Measurements from ENCODE around the gene HINT1.
A peak's percentile ranks its signal among the peaks of the same experiment; 100 is the strongest.
"Not testable (repeated sequence)": the region's sequence is repeated elsewhere in the genome, so short reads cannot be mapped to it uniquely, and the experiment has no call there.

Gene HINT1

GRCh38 chr5:131170540-131171275 lies 5.7 kb upstream of the HINT1 start, which contains the start of gene LYRM7:
Gene LYRM7 (plus strand): TSS chr5:131170944. CDS start chr5:131171021, 77 bp downstream.
- DNase-seq (ENCODE audit: low read depth): peak; percentile 87

GRCh38 chr5:131169810-131170539 lies 4.9 kb upstream of the HINT1 start:
- no peak for DNase-seq (ENCODE audit: low read depth)

GRCh38 chr5:131167615-131168014 lies 2.6 kb upstream of the HINT1 start:
- DNase-seq (ENCODE audit: low read depth): no peak

GRCh38 chr5:131164191-131165118 lies 601 bp downstream of the HINT1 start:
- DNase-seq (ENCODE audit: low read depth): no peak

- no peak for DNase-seq (ENCODE audit: low read depth)
These were observed 1.6 kb downstream of the HINT1 start for GRCh38 chr5:131163276-131164119.

DNA sequence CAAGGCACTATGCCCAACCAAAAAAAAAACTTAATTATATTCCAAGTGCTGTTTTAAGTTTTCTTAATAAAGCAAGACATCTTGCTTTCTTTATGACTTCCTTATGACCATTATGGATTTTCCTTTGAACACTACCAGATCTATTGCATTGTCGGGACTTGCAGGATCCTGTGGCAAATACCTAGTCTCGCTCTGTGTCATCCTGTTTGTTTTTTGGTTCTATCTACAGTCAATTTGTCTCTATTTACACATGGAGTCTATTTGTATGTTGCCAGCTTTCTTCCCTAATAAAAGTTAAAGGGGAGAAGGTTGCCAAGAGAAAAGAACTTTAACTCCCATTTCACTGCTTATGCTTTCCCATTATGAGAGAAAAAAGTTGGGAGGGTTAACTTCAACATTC lies 4.9 kb downstream of the HINT1 start:
- DNase-seq (ENCODE audit: low read depth): no peak

- DNase-seq (ENCODE audit: low read depth): no peak
These were observed 8.1 kb downstream of the HINT1 start for GRCh38 chr5:131156957-131157356.

GRCh38 chr5:131156385-131156784 lies 8.7 kb downstream of the HINT1 start:
- no peak for DNase-seq (ENCODE audit: low read depth)

DNA sequence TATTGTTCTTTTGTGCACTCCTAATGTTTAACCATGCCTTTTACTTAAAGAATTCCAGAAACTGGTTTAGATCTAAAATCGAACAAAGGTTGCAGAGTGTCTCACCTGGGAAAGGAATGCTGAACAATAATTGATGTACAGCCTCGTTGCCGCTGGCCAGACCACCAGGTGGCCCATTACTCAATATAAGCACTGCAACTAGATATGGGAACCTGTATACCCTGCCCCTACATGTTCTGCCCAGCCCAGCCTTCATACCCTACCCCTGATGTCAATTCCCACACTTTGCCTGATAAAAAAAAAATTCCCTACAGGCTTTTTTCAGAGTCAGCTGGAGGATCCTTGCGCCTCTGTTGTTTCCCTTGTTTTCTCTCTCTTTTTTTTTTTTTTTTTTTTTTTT lies 13.8 kb downstream of the HINT1 start:
- DNase-seq (ENCODE audit: low read depth): no peak

DNA sequence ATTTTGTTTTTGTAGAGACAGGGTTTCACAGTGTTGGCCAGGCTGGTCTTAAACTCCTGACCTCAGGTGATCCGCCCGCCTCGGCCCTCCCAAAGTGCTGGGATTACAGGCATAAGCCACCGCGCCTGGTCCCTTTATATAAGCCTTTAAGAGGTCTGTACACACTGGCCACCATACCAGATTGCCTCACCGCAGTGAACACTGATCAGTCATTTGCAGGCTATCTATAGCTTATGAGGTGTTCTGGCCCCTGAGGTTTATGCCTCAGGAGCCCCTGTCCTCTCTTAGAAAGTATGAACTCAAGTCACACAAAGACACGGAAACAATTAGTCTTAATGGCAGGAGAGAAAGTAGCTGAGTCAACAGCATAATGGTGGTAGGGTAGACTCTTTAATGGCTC lies 14.6 kb downstream of the HINT1 start:
- no peak for DNase-seq (ENCODE audit: low read depth)

GRCh38 chr5:131148835-131149234 lies 16.2 kb downstream of the HINT1 start:
- no peak for DNase-seq (ENCODE audit: low read depth)

- no peak for DNase-seq (ENCODE audit: low read depth)
These were observed 17.8 kb downstream of the HINT1 start for GRCh38 chr5:131147258-131147657.

- DNase-seq (ENCODE audit: low read depth): no peak
These were observed 22.0 kb downstream of the HINT1 start for GRCh38 chr5:131142970-131143617.

- DNase-seq (ENCODE audit: low read depth): no peak
These were observed 25.7 kb downstream of the HINT1 start for GRCh38 chr5:131139321-131139720.

GRCh38 chr5:131138406-131138805 lies 26.6 kb downstream of the HINT1 start:
- DNase-seq (ENCODE audit: low read depth): not testable (repeated sequence)

DNA sequence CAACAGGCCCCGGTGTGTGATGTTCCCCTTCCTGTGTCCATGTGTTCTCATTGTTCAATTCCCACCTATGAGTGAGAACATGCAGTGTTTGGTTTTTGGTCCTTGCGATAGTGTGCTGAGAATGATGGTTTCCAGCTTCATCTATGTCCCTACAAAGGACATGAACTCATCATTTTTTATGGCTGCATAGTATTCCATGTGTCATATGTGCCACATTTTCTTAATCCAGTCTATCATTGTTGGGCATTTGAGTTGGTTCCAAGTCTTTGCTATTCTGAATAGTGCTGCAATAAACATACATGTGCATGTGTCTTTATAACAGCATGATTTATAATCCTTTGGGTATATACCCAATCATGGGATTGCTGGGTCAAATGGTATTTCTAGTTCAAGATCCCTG lies 32.0 kb downstream of the HINT1 start:
- not testable (repeated sequence) for DNase-seq (ENCODE audit: low read depth)

- no peak for DNase-seq (ENCODE audit: low read depth)
These were observed 35.8 kb downstream of the HINT1 start for GRCh38 chr5:131129306-131129705.

- DNase-seq (ENCODE audit: low read depth): not testable (repeated sequence)
These were observed 37.8 kb downstream of the HINT1 start for GRCh38 chr5:131127244-131127643.

DNA sequence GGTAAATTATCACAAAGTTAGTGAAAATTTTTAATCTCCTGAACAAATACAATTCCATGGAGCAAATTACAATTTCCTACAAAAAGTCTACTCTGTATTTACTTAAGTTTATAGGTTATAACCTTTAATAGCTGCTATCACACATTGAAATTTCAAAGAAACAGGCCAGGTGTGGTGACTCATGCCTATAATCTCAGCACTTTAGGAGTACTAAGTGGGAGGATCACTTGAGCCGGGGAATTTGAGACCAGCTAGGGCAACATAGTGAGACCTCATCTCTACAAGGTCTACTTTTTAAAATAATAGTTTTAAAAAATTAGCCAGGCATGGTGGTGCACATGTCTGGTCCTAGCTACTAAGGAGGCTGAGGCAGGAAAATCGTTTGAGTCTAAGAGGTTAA lies 50.3 kb downstream of the HINT1 start:
- no peak for DNase-seq (ENCODE audit: low read depth)

- DNase-seq (ENCODE audit: low read depth): no peak
These were observed 52.6 kb downstream of the HINT1 start for GRCh38 chr5:131112424-131112823.

GRCh38 chr5:131110256-131110594 lies 54.8 kb downstream of the HINT1 start:
- DNase-seq (ENCODE audit: low read depth): no peak
